Activated CD4-positive, alpha-beta T cell treated with anti-CD3 and anti-CD28 coated beads, Interleukin-2, amount 10 ng/mL, durations not matched to agents 7 days and 5 days (primary cell): ENCODE results near the gene SERPINA9. TPM values are rescaled to one million over a fixed set of nuclear protein-coding genes. Genes with fewer than 3 reads are reported as not detected.
"Not testable (repeated sequence)": the region's sequence is repeated elsewhere in the genome, so short reads cannot be mapped to it uniquely, and the experiment has no call there.

Experiments used
- CTCF ChIA-PET: fragments of 350-600 bp; sonication (Branson Sonifier 250); formaldehyde crosslinking; loops from one replicate; lab custom pipeline; 2021; ENCODE audit warnings: antibody characterized with exemption; lab: Charles Lee
- POLR2A ChIA-PET: fragments of 350-600 bp; sonication (Branson Sonifier 250); formaldehyde crosslinking; loops from one replicate; lab custom pipeline; 2021; ENCODE audit warnings: antibody characterized with exemption; lab: Charles Lee
- DNase-seq: peaks from one replicate; pipeline ENCODE4 v3.0.0-alpha.2; 2020
- H3K27ac Mint-ChIP-seq: one replicate; pipeline ENCODE4 v1.8.0; 2021; ENCODE audit warnings: mild to moderate bottlenecking, moderate library complexity, mixed read lengths
- H3K27me3 Mint-ChIP-seq: one replicate; pipeline ENCODE4 v1.8.0; 2021; ENCODE audit warnings: mixed read lengths
- H3K36me3 Mint-ChIP-seq: one replicate; pipeline ENCODE4 v1.8.0; 2021; ENCODE audit warnings: low read depth, mixed read lengths
- H3K4me1 Mint-ChIP-seq: one replicate; pipeline ENCODE4 v1.8.0; 2021; ENCODE audit warnings: mixed read lengths
- H3K4me3 Mint-ChIP-seq: one replicate; pipeline ENCODE4 v1.8.0; 2021; ENCODE audit warnings: mild to moderate bottlenecking, moderate library complexity, mixed read lengths
- H3K9me3 Mint-ChIP-seq: one replicate; pipeline ENCODE4 v1.8.0; 2021; ENCODE audit warnings: mixed read lengths
- total RNA-seq, 2 experiments: library from RNA; stranded (reverse); gene quantifications; one replicate each; pipeline ENCODE4 v1.2.3, GENCODE V29; 2021

SERPINA9 gene
- total RNA-seq, 2 experiments from 2014 or later = not detected

- Mint-ChIP-seq H3K9me3 (peaks cover 5% of the 10 kb centered on the region), H3K27ac (no peak overlapping the region), H3K4me3 (no peak overlapping the region), H3K4me1 (peaks cover 3% of the 10 kb centered on the region), H3K36me3 (no peaks in the 10 kb centered on the region), H3K27me3 (no peaks in the 10 kb centered on the region)
- POLR2A ChIA-PET = no interaction called here
- CTCF ChIA-PET = interaction anchor here (0.5 kb wide), 1 partner anchor 192 kb away, joined by 3 read pairs; no protein-coding TSS in a partner anchor
- no peak for DNase-seq
Observed at GRCh38 chr14:94483071-94483451, 7.1 kb upstream of the SERPINA9 start.

DNA sequence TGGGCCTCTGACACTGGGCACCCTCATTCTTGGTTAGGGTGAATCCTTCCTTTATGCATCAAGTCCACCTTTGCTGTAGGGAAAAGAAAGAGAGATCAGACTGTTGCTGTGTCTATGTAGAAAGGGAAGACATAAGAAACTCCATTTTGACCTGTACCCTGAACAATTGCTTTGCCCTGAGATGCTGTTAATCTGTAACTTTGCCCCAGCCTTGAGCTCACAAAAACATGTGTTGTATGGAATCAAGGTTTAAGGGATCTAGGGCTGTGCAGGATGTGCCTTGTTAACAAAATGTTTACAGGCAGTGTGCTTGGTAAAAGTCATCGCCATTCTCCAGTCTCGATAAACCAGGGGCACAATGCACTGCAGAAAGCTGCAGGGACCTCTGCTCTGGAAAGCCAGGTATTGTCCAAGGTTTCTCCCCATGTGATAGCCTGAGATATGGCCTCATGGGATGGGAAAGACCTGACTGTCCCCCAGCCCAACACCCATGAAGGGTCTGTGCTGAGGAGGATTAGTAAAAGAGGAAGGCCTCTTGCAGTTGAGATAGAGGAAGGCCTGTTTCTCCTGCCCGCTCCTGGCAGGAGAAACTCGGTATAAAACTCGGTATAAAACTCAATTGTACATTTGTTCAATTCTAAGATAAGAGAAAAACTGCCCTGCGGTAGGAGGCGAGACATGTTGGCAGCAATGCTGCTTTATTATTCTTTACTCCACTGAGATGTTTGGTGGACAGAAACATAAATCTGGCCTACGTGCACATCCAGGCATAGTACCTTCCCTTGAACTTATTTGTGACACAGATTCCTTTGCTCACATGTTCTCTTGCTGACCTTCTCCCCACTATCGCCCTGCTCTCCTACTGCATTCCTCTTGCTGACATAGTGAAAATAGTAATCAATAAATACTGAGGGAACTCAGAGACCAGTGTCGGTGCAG lies 6.4 kb upstream of the SERPINA9 start:
- H3K4me3 Mint-ChIP-seq, DNase-seq, H3K27ac Mint-ChIP-seq, H3K4me1 Mint-ChIP-seq, POLR2A ChIA-PET, H3K27me3 Mint-ChIP-seq, CTCF ChIA-PET, H3K36me3 Mint-ChIP-seq, H3K9me3 Mint-ChIP-seq: not testable (repeated sequence)

DNA sequence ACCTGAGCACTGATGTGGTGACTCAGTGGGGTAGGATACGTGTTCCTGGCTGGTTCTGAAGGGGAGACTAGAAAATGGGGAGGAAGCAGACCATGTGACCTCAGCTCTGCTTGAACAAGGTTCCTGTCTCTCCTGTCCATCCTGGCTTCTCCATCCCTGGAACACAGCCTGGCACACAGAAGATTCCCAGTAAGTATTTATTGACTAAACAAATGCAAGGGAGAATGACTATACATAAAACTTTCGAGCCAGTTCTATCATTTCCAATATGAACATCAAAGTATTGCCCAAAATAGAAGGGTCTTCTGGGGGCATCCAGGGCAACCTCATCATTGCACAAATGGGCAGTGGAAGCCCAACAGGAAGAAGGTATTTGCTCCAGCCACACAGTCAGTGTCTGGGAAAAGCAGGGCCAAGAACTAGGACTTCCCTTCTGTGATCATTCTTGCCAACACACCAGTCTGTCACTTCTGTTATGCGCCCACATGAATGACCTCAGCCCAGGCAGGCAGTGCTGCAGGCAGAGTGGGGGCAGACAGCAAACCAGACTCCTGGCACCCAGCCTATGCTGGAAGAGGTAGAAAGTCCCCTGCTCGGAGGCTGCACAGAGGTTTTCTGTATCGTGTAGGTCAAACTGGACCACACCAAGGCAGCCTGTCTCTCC lies 5.6 kb upstream of the SERPINA9 start:
- POLR2A ChIA-PET = no interaction called here
- Mint-ChIP-seq H3K4me3 (no peak overlapping the region), H3K36me3 (no peaks in the 10 kb centered on the region), H3K9me3 (peaks cover 11% of the 10 kb centered on the region), H3K27ac (no peak overlapping the region), H3K27me3 (peaks cover 3% of the 10 kb centered on the region), H3K4me1 (peaks cover 3% of the 10 kb centered on the region)
- CTCF ChIA-PET = no interaction called here
- DNase-seq = no peak

DNA sequence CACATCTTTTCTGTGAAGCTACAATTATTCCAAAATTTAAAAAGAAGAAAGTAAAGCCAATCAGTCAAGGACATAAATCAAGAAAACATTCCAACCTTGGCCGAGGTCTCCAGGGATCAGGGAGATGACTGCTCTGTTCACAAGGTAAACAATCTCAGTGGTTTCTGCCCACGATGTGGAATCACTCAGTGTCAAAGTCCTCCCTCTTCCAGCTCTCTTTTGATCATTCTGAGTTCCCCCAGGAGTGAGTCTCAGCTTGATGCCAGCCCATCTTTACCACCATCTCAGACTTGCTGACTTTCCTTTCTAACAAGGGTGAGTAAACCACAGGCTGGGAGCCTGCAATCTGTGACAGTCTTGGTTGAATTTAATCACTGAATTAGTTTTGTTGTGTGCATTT lies 4.8 kb upstream of the SERPINA9 start:
- no peak for DNase-seq
- Mint-ChIP-seq H3K4me3 (no peak overlapping the region), H3K9me3 (peaks cover 11% of the 10 kb centered on the region), H3K36me3 (no peaks in the 10 kb centered on the region), H3K27ac (no peak overlapping the region), H3K27me3 (peaks cover 3% of the 10 kb centered on the region), H3K4me1 (no peaks in the 10 kb centered on the region)
- CTCF ChIA-PET = no interaction called here
- POLR2A ChIA-PET = no interaction called here

DNA sequence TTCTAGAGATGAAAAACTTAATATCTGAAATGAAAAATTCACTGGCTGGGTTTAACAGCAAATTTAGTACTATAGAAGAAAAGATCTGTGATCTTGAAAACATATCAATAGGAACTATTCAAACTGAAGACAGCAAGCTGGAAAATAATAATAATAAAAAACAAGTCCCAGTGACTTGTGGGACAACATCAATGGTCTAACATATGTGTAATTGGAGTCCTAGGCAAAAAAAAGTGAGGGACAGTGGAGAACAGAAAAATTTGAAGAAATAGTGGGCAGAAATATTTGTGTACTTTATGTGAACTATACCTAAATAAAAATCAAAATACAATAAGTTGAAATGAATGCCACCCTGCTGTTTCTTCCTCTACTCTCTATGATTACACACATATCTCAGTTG lies 2.4 kb upstream of the SERPINA9 start:
- Mint-ChIP-seq H3K36me3 (no peaks in the 10 kb centered on the region), H3K9me3 (peaks cover 11% of the 10 kb centered on the region), H3K4me1 (no peaks in the 10 kb centered on the region), H3K27me3 (peaks cover 3% of the 10 kb centered on the region), H3K4me3 (no peak overlapping the region), H3K27ac (no peak overlapping the region)
- DNase-seq = no peak
- POLR2A ChIA-PET = no interaction called here
- CTCF ChIA-PET = no interaction called here

DNA sequence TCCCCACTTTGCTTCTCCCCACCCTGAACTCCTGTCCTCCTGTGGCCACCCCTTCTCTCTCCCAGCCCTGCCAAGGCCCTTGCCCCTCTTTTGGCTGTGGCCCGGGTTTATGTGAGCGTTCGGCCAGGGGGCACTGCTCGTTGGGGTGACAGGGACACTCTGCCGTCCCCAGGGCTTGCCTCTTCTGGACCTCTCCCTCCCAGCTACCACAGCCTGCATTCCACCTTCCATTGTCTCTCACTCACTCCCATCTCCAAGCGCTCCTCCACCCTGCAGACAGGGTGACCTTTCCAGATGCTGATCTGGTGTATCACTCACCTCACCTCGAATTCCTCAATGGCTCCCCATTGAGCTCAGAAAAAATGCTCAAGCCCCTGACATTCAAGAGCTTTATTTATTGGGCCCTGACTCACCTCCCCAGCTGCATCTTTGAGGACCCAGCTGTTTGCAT lies 1.4 kb downstream of the SERPINA9 start:
- Mint-ChIP-seq H3K4me3 (no peak overlapping the region), H3K4me1 (no peaks in the 10 kb centered on the region), H3K9me3 (peaks cover 11% of the 10 kb centered on the region), H3K27me3 (peaks cover 3% of the 10 kb centered on the region), H3K27ac (no peak overlapping the region), H3K36me3 (no peaks in the 10 kb centered on the region)
- POLR2A ChIA-PET = no interaction called here
- DNase-seq = no peak
- CTCF ChIA-PET = no interaction called here

DNA sequence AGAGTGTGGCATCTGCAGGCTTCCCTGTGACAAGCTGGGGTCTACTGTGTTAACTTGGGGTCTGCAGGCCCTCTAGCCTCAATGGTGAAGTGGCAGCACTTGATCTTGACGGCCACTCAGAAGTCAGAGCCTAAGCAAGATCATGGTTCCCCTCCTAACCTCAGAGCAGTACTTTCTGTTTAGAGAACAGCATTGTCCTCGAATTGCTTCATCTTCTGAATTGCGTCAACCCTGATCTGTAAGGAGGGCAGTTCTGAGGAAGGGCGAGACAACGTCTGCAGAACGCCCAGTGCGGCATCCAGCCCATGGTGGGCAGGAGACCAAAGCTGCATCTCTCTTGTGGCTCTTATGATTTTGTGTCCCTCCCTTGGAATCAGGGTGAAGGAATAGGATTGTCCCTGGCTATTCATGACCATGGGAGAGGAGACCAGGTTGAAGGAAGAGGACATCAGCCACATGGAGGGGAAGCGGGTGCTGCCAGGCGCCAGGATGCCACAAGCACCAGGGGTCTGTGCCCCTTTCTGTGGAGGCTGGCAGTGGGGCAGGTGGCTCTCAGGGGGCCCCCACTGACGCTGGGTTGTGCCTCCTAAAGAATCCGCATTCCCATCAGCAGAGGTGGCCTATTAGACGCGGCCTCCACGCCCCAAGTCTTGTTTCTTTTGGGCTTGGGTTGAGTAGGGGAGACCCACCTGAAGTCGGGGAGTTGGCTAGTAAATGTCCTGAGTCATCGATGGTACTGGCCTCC lies 2.2 kb downstream of the SERPINA9 start:
- ChIA-PET POLR2A (no interaction called here), CTCF (no interaction called here)
- Mint-ChIP-seq H3K27ac (no peak overlapping the region), H3K27me3 (peaks cover 3% of the 10 kb centered on the region), H3K4me1 (no peaks in the 10 kb centered on the region), H3K36me3 (no peaks in the 10 kb centered on the region), H3K9me3 (peaks cover 10% of the 10 kb centered on the region), H3K4me3 (no peak overlapping the region)
- DNase-seq = no peak

GRCh38 chr14:94472842-94473241 lies 3.2 kb downstream of the SERPINA9 start:
- POLR2A ChIA-PET = no interaction called here
- peaks cover 3% of the 10 kb centered on the region for H3K27me3 Mint-ChIP-seq

GRCh38 chr14:94471045-94471444 lies 5.0 kb downstream of the SERPINA9 start:
- Mint-ChIP-seq H3K9me3 (no peaks in the 10 kb centered on the region), H3K27ac (no peak overlapping the region), H3K27me3 (no peaks in the 10 kb centered on the region), H3K36me3 (no peaks in the 10 kb centered on the region), H3K4me1 (no peaks in the 10 kb centered on the region), H3K4me3 (no peak overlapping the region)
- POLR2A ChIA-PET = no interaction called here
- DNase-seq = no peak
- CTCF ChIA-PET = no interaction called here

More at GRCh38 chr14:94472842-94473241, 3.2 kb downstream of the SERPINA9 start:
- Mint-ChIP-seq H3K36me3 (no peaks in the 10 kb centered on the region), H3K9me3 (peaks cover 4% of the 10 kb centered on the region), H3K4me1 (no peaks in the 10 kb centered on the region), H3K27ac (no peak overlapping the region), H3K4me3 (no peak overlapping the region)
- CTCF ChIA-PET = no interaction called here
- no peak for DNase-seq

- POLR2A ChIA-PET = no interaction called here
- Mint-ChIP-seq H3K27ac (no peak overlapping the region), H3K4me1 (no peaks in the 10 kb centered on the region), H3K4me3 (no peak overlapping the region), H3K36me3 (no peaks in the 10 kb centered on the region), H3K9me3 (no peaks in the 10 kb centered on the region), H3K27me3 (no peaks in the 10 kb centered on the region)
- CTCF ChIA-PET = no interaction called here
- DNase-seq = no peak
Observed at GRCh38 chr14:94470311-94470710, 5.7 kb downstream of the SERPINA9 start.

DNA sequence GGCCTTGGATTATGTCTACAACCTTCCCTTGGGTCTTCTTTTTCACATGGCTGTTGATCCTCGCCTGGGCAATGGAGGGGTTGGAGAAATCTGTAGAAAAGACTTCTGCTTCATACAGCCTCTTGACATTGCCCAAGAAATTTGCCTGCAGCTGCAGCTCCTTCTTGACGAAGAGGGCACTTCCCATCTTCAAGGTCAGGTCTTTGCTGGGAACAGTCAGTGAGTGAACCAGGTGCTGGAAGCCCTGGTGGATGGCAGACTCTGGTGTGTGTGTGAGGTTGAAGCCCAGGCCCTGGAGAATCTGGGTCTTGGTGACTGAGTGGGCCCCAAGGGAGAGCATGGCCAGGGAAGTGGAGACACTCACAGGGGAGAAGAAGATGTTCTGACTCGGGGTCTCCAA lies 6.7 kb downstream of the SERPINA9 start:
- DNase-seq = no peak
- ChIA-PET CTCF (interaction anchor here (1.0 kb wide), 1 partner anchor 17 kb away, joined by 4 read pairs; no protein-coding TSS in a partner anchor), POLR2A (no interaction called here)
- Mint-ChIP-seq H3K9me3 (no peaks in the 10 kb centered on the region), H3K27me3 (no peaks in the 10 kb centered on the region), H3K36me3 (no peaks in the 10 kb centered on the region), H3K4me3 (no peak overlapping the region), H3K27ac (no peak overlapping the region), H3K4me1 (no peaks in the 10 kb centered on the region)

DNA sequence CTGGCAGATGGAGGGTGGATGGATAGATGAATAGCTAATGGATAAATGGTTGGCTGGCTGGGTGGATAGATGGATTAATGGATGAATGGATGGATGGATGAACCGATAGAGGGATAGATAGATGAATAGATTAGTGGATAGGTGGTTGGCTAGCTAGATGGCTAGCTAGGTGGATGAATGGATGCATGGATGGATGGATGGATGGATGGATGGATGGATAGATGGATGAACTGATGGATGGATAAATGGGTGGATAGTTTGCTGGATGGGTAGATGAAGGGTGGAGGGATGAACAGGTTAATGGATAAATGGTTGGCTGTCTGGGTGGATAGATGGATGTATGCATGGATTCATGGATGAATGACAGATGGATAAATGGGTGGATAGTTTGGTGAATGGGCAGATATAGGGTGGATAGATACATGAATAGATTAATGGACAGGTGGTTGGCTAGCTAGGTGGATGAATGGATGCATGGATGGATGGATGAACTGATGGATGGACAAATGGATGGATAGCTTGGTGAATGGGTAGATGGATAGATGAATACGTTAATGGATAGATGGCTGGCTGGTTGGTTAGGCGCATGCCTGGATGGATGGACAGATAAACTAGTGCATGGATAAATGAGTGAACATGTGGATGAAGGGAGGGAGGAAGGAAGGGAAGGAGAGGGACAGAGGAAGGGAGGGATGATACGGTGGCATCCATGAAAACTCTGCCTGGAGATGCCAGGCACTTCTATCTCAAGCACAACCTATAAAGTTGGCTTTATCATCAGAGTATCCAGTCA lies 8.1 kb downstream of the SERPINA9 start:
- Mint-ChIP-seq H3K36me3 (no peaks in the 10 kb centered on the region), H3K4me1 (no peaks in the 10 kb centered on the region), H3K27ac (no peak overlapping the region), H3K9me3 (no peaks in the 10 kb centered on the region), H3K4me3 (no peak overlapping the region), H3K27me3 (no peaks in the 10 kb centered on the region)
- ChIA-PET POLR2A (no interaction called here), CTCF (interaction anchor here (0.6 kb wide), 1 partner anchor 554 kb away, joined by 3 read pairs; no protein-coding TSS in a partner anchor)
- DNase-seq = no peak
